IMR-90 (cell line): Measurements from ENCODE around the gene DOK4. TPM values are rescaled to one million over a fixed set of nuclear protein-coding genes. Genes with fewer than 3 reads are reported as not detected.

Experiments used
- ATAC-seq: fragments of 200-7000 bp; cut with Tn5 transposase; 2 replicates; pipeline ENCODE4 v1.9.1; 2020; ENCODE audit warnings: low read depth, mild to moderate bottlenecking, moderate library complexity
- BruUV-seq: library from RNA; stranded (reverse); fragments of 400-500 nt; replicated peaks from 2 replicates; lab custom pipeline; 2021; lab: Mats Ljungman, UMichigan
- CTCF ChIA-PET: fragments of 300-600 bp; formaldehyde crosslinking; extraction: SDS; loops from one replicate; lab custom pipeline; 2021; ENCODE audit warnings: antibody characterized with exemption; lab: Yijun Ruan, JAX
- POLR2A ChIA-PET: fragments of 300-600 bp; sonication (Branson Sonifier 250); formaldehyde crosslinking; loops from one replicate; lab custom pipeline; 2022; ENCODE audit warnings: antibody characterized with exemption; ENCODE audit not compliant: unreplicated experiment; lab: Charles Lee
- DNase-seq: peaks from one replicate; pipeline ENCODE4 v3.0.0; 2013
- H2AFZ ChIP-seq: replicated peaks from 2 replicates; pipeline ENCODE3; 2013; ENCODE audit warnings: low read length, mild to moderate bottlenecking; ENCODE audit not compliant: poor library complexity
- H2AK5ac ChIP-seq: 2 replicates; pipeline ENCODE4 v1.6.1; 2013; ENCODE audit warnings: low read depth, low read length, inconsistent platforms
- H2AK9ac ChIP-seq: replicated peaks from 2 replicates; pipeline ENCODE3; 2013; ENCODE audit warnings: mild to moderate bottlenecking, low read depth, low read length, moderate library complexity; ENCODE audit not compliant: poor library complexity
- H2BK120ac ChIP-seq: 2 replicates; pipeline ENCODE4 v1.6.1; 2013; ENCODE audit warnings: low read depth, low read length, inconsistent platforms
- H2BK15ac ChIP-seq: 3 replicates; pipeline ENCODE4 v1.6.1; 2013; ENCODE audit warnings: low read depth, low read length, inconsistent platforms
- H2BK20ac ChIP-seq: 2 replicates; pipeline ENCODE4 v1.6.1; 2013; ENCODE audit warnings: low read depth, mild to moderate bottlenecking, inconsistent platforms, low read length, moderate library complexity
- H2BK5ac ChIP-seq: 2 replicates; pipeline ENCODE4 v1.6.1; 2013; ENCODE audit warnings: mild to moderate bottlenecking, low read depth, low read length, inconsistent platforms; ENCODE audit not compliant: poor library complexity, severe bottlenecking
- H3K14ac ChIP-seq: replicated peaks from 2 replicates; pipeline ENCODE4 v1.6.1; 2013; ENCODE audit warnings: low read depth, low read length, inconsistent platforms
- H3K18ac ChIP-seq: 2 replicates; pipeline ENCODE4 v1.6.1; 2013; ENCODE audit warnings: low read depth, low read length, control low read depth
- H3K23ac ChIP-seq: 2 replicates; pipeline ENCODE4 v1.6.1; 2013; ENCODE audit warnings: low read depth, low read length, inconsistent platforms
- H3K27ac ChIP-seq: 2 replicates; pipeline ENCODE4 v1.5.1; 2013; ENCODE audit warnings: mild to moderate bottlenecking, control low read depth, low read length; ENCODE audit not compliant: insufficient read depth
- H3K27me3 ChIP-seq: 2 replicates; pipeline ENCODE4 v1.6.1; 2013; ENCODE audit warnings: low read length; ENCODE audit not compliant: control insufficient read depth, insufficient read depth
- H3K36me3 ChIP-seq: 2 replicates; pipeline ENCODE4 v1.6.1; 2013; ENCODE audit warnings: low read length, mixed read lengths; ENCODE audit not compliant: control insufficient read depth, insufficient read depth
- H3K4ac ChIP-seq: 2 replicates; pipeline ENCODE4 v1.6.1; 2013; ENCODE audit warnings: low read depth, low read length, inconsistent platforms
- H3K4me1 ChIP-seq: 2 replicates; pipeline ENCODE4 v1.6.1; 2013; ENCODE audit warnings: low read length, mixed read lengths; ENCODE audit not compliant: control insufficient read depth, insufficient read depth
- H3K4me2 ChIP-seq: 2 replicates; pipeline ENCODE4 v1.6.1; 2013; ENCODE audit warnings: low read depth, mild to moderate bottlenecking, control low read depth, low read length, moderate library complexity
- H3K4me3 ChIP-seq: 2 replicates; pipeline ENCODE4 v1.5.1; 2013; ENCODE audit warnings: low read depth, mild to moderate bottlenecking, control low read depth, low read length, moderate library complexity; ENCODE audit not compliant: insufficient read depth
- H3K56ac ChIP-seq: 2 replicates; pipeline ENCODE4 v1.6.1; 2013; ENCODE audit warnings: low read length, inconsistent platforms; ENCODE audit not compliant: insufficient read depth; ENCODE audit errors: extremely low read depth
- H3K79me1 ChIP-seq, 2 experiments: 2 replicates each; pipeline ENCODE4 v1.6.1; 2013; ENCODE audit warnings: low read length in 2 of 2, inconsistent platforms in 1 of 2, low read depth in 1 of 2
- H3K9ac ChIP-seq: 2 replicates; pipeline ENCODE4 v1.6.1; 2013; ENCODE audit warnings: low read depth, low read length, control low read depth
- H3K9me1 ChIP-seq: 2 replicates; pipeline ENCODE4 v1.6.1; 2013; ENCODE audit warnings: low read length, inconsistent platforms; ENCODE audit not compliant: insufficient read depth
- H3K9me3 ChIP-seq: 2 replicates; pipeline ENCODE4 v1.6.1; 2013; ENCODE audit warnings: low read length; ENCODE audit not compliant: control insufficient read depth, insufficient read depth
- H4K20me1 ChIP-seq: 2 replicates; pipeline ENCODE4 v1.6.1; 2013; ENCODE audit warnings: low read length, inconsistent platforms; ENCODE audit not compliant: insufficient read depth
- H4K5ac ChIP-seq: 2 replicates; pipeline ENCODE4 v1.6.1; 2013; ENCODE audit warnings: mild to moderate bottlenecking, low read depth, low read length, control low read depth
- H4K8ac ChIP-seq, 2 experiments: 2 replicates each; pipeline ENCODE4 v1.6.1; 2013; ENCODE audit warnings: low read depth in 2 of 2, low read length in 2 of 2, control low read depth in 1 of 2, inconsistent platforms in 1 of 2
- H4K91ac ChIP-seq: 2 replicates; pipeline ENCODE4 v1.6.1; 2013; ENCODE audit warnings: low read depth, low read length, inconsistent platforms; ENCODE audit not compliant: insufficient read depth
- CHD1 ChIP-seq: IDR thresholded peaks from 2 replicates; pipeline ENCODE4 v1.6.1; 2012; ENCODE audit warnings: low read depth, low read length, improper control_type of control experiment
- FOS ChIP-seq: fragments of 150-350 bp; IDR thresholded peaks from 2 replicates; pipeline ENCODE4 v1.6.1; 2016; ENCODE audit warnings: low read depth, low read length
- SMC3 ChIP-seq: fragments of 150-350 bp; IDR thresholded peaks from 2 replicates; pipeline ENCODE4 v1.6.1; 2016; ENCODE audit warnings: low read depth, mild to moderate bottlenecking, antibody characterized with exemption, low read length, moderate library complexity
- WGBS, 2 experiments: methylation state at CpG; one replicate each; pipeline versions ENCODE4 v1.1.5 to v1.1.7; 2013; ENCODE audit warnings: missing lambda C conversion rate in 2 of 2; ENCODE audit not compliant: insufficient read length in 1 of 2; ENCODE audit errors: extremely low coverage in 2 of 2; 5-methylcytosine and 5-hydroxymethylcytosine counted together
- dilution Hi-C: fragments of 300-500 bp; cut with HindIII; formaldehyde crosslinking; loops from one replicate; pipeline ENCODE4 v1.14.3; 2018; ENCODE audit warnings: low sequenced_read_pairs; ENCODE audit not compliant: unreplicated experiment
- in situ Hi-C: fragments of 300-500 bp; cut with MboI; formaldehyde crosslinking; loops from 3 replicates; pipeline ENCODE4 v1.14.3; 2019; ENCODE audit warnings: low sequenced_read_pairs, inconsistent platforms, mixed read lengths
- intact Hi-C: fragments of 100-400 bp; cut with micrococcal nuclease; formaldehyde crosslinking; loops from 2 replicates; pipeline ENCODE4 v1.10.0; 2022
- polyA plus RNA-seq, 3 experiments: library from polyadenylated mRNA; depleted of rRNA; stranded (reverse); fragments of >200 nt; gene quantifications; 2 replicates each; pipeline ENCODE4 v1.2.3, GENCODE V29; 2012; ENCODE audit warnings: low replicate concordance in 1 of 3
- total RNA-seq: library from RNA; depleted of rRNA; stranded (reverse); fragments of >200 nt; gene quantifications from 2 replicates; pipeline ENCODE4 v1.2.3, GENCODE V29; 2012
- TF ChIP-seq, protein P1 (sequence below): fragments of 150-350 bp; IDR thresholded peaks from 2 replicates; pipeline ENCODE4 v1.6.1; 2016; ENCODE audit warnings: low read depth, mild to moderate bottlenecking, low read length, moderate library complexity, borderline replicate concordance

Gene DOK4
- total and polyA plus RNA-seq, 2 of the 4 experiments (the other 2 are of a cell fraction): 22.0 to 25.9 TPM

DNA sequence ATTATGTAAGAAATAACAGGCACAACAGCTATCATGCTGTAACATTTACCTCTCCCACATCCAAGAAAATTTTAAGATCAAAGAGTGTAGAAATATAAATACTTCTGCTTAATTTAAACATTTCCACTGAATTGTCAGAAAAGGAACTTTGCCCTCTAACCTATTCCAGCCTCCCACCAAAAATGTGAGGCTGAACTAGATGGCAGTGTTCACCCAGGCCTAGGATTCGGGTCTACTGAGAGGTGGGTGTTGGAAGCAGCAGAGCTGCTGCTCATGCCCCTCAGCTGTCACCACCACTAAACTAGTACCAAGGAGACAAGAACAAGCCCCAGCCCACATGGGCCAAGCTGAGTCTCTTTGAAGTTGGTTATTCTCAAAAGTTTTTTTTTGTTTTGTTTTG lies 50.5 kb downstream of the DOK4 start:
- intact Hi-C loops: no loop called here
- no peak for TF ChIP-seq CHD1
- TF ChIP-seq, protein P1, sequence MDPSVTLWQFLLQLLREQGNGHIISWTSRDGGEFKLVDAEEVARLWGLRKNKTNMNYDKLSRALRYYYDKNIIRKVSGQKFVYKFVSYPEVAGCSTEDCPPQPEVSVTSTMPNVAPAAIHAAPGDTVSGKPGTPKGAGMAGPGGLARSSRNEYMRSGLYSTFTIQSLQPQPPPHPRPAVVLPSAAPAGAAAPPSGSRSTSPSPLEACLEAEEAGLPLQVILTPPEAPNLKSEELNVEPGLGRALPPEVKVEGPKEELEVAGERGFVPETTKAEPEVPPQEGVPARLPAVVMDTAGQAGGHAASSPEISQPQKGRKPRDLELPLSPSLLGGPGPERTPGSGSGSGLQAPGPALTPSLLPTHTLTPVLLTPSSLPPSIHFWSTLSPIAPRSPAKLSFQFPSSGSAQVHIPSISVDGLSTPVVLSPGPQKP: no peak
- no peak for TF ChIP-seq FOS
- TF ChIP-seq SMC3: no peak
- no peak overlapping the region for H2AK9ac ChIP-seq
- WGBS, 2 experiments: no CpG with 5 or more reads among the region's 1 CpG
- no peaks in the 10 kb centered on the region for H3K4me1 ChIP-seq
- no peak overlapping the region for H2BK20ac ChIP-seq
- BruUV-seq: no TSS peak
- no peak overlapping the region for H2BK5ac ChIP-seq
- no peak overlapping the region for H3K9ac ChIP-seq
- H4K20me1 ChIP-seq: no peaks in the 10 kb centered on the region
- no peak overlapping the region for H3K27ac ChIP-seq
- H4K8ac ChIP-seq: no peak overlapping the region
- H4K91ac ChIP-seq: no peak overlapping the region
- ATAC-seq (no peak), DNase-seq (no peak)
- H3K36me3 ChIP-seq: peaks cover 49% of the 10 kb centered on the region
- H3K23ac ChIP-seq: no peak overlapping the region
- ChIA-PET CTCF (no interaction called here), POLR2A (no interaction called here)
- no peak overlapping the region for H3K4me3 ChIP-seq
- H2BK120ac ChIP-seq: no peak overlapping the region
- dilution Hi-C loops: no loop called here
- H3K9me1 ChIP-seq: no peaks in the 10 kb centered on the region
- no peak overlapping the region for H3K18ac ChIP-seq
- H2AFZ ChIP-seq: no peak overlapping the region
- H4K5ac ChIP-seq: no peak overlapping the region
- in situ Hi-C loops: no loop called here
- H3K56ac ChIP-seq: no peak overlapping the region
- no peak overlapping the region for H3K4me2 ChIP-seq
- peaks cover under 1 to 11% of the 10 kb centered on the region in 2 experiments; a peak in 3 of 4 replicates for H3K79me1 ChIP-seq
- H3K4ac ChIP-seq: no peak overlapping the region
- H2BK15ac ChIP-seq: no peak overlapping the region
- H3K27me3 ChIP-seq: no peaks in the 10 kb centered on the region
- no peak overlapping the region for H3K14ac ChIP-seq
- no peak overlapping the region for H2AK5ac ChIP-seq
- peaks cover 3% of the 10 kb centered on the region for H3K9me3 ChIP-seq
